Keratinocyte (primary cell): ENCODE data around the gene DOK6. TPM values are rescaled to one million over a fixed set of nuclear protein-coding genes. Genes with fewer than 3 reads are reported as not detected.

ENCODE experiments used
- DNase-seq: peaks from one replicate; pipeline ENCODE4 v3.0.0-alpha.2; 2011; ENCODE audit warnings: low read depth, missing footprints, low spot score
- FAIRE-seq: peaks from 2 replicates; lab custom pipeline; 2011; peaks lifted over from hg19 to GRCh38; lab: Jason Lieb, UNC
- H2AFZ ChIP-seq: 2 replicates; pipeline ENCODE4 v1.6.0; 2012; ENCODE audit warnings: low read length, control low read depth, inconsistent platforms; ENCODE audit not compliant: control insufficient read depth
- H3K27ac ChIP-seq: 2 replicates; pipeline ENCODE4 v1.5.1; 2011; ENCODE audit warnings: low read length; ENCODE audit not compliant: control insufficient read depth, insufficient read depth
- H3K27me3 ChIP-seq: 3 replicates; pipeline ENCODE4 v1.6.0; 2011; ENCODE audit warnings: low read length; ENCODE audit not compliant: control insufficient read depth, insufficient read depth; ENCODE audit errors: extremely low read depth
- H3K36me3 ChIP-seq, 2 experiments: 2 replicates in 1 of 2; 3 replicates in 1 of 2; pipeline ENCODE4 v1.5.1; 2011; ENCODE audit warnings: low read length in 2 of 2, mild to moderate bottlenecking in 1 of 2; ENCODE audit not compliant: control insufficient read depth in 2 of 2, insufficient read depth in 2 of 2; ENCODE audit errors: extremely low read depth in 1 of 2
- H3K4me1 ChIP-seq: 3 replicates; pipeline ENCODE4 v1.5.1; 2011; ENCODE audit warnings: low read length; ENCODE audit not compliant: control insufficient read depth, insufficient read depth; ENCODE audit errors: extremely low read depth
- H3K4me2 ChIP-seq: 3 replicates; pipeline ENCODE4 v1.6.0; 2011; ENCODE audit warnings: low read depth, low read length; ENCODE audit not compliant: control insufficient read depth, insufficient read depth; ENCODE audit errors: extremely low read depth
- H3K4me3 ChIP-seq, 3 experiments: fragments of 200-600 bp in 1 of 3; sonication (generic) in 1 of 3; 2 replicates in 2 of 3; 3 replicates in 1 of 3; pipeline ENCODE4 v1.5.1; 2011 to 2016; ENCODE audit warnings: low read length in 3 of 3, mild to moderate bottlenecking in 3 of 3, control low read depth in 2 of 3, inconsistent platforms in 1 of 3, low read depth in 1 of 3, mixed read lengths in 1 of 3, mixed run types in 1 of 3, moderate library complexity in 1 of 3; ENCODE audit not compliant: control insufficient read depth in 2 of 3, insufficient read depth in 2 of 3; ENCODE audit errors: extremely low read depth in 1 of 3
- H3K79me2 ChIP-seq: 2 replicates; pipeline ENCODE4 v1.6.0; 2012; ENCODE audit warnings: low read length; ENCODE audit not compliant: control insufficient read depth, insufficient read depth
- H3K9ac ChIP-seq: 3 replicates; pipeline ENCODE4 v1.6.0; 2011; ENCODE audit warnings: low read length; ENCODE audit not compliant: control insufficient read depth, insufficient read depth; ENCODE audit errors: extremely low read depth
- H3K9me1 ChIP-seq: 3 replicates; pipeline ENCODE4 v1.6.0; 2011; ENCODE audit warnings: low read length; ENCODE audit not compliant: control insufficient read depth, insufficient read depth; ENCODE audit errors: extremely low read depth
- H3K9me3 ChIP-seq: 2 replicates; pipeline ENCODE4 v1.5.1; 2012; ENCODE audit warnings: low read depth, low read length; ENCODE audit not compliant: control insufficient read depth
- H4K20me1 ChIP-seq: 3 replicates; pipeline ENCODE4 v1.6.0; 2011; ENCODE audit warnings: low read length; ENCODE audit not compliant: control insufficient read depth, insufficient read depth; ENCODE audit errors: extremely low read depth
- CTCF ChIP-seq, 3 experiments: IDR thresholded peaks in 1 of 3; conservative IDR thresholded peaks in 1 of 3; optimal IDR thresholded peaks in 1 of 3; 2 replicates in 2 of 3; 3 replicates in 1 of 3; pipeline versions ENCODE3 to v1.5.1; 2011; ENCODE audit warnings: low read length in 3 of 3, mild to moderate bottlenecking in 3 of 3, moderate library complexity in 2 of 3, control low read depth in 1 of 3, inconsistent platforms in 1 of 3; ENCODE audit not compliant: insufficient read depth in 2 of 3; ENCODE audit errors: extremely low read depth in 1 of 3
- EZH2 ChIP-seq: IDR thresholded peaks from one replicate; pipeline ENCODE4 v1.6.1; 2012; ENCODE audit warnings: inconsistent platforms, mild to moderate bottlenecking, low read length, moderate library complexity
- dilution Hi-C: fragments of 300-500 bp; cut with MboI; formaldehyde crosslinking; loops from one replicate; pipeline ENCODE4 v1.7.0; 2020; ENCODE audit warnings: low sequenced_read_pairs; ENCODE audit not compliant: extremely low pct_ligation_motif_present
- polyA plus RNA-seq, 5 experiments: library from polyadenylated mRNA; depleted of rRNA in 3 of 5; stranded (reverse) in 3 of 5; stranded (forward) in 1 of 5; unstranded in 1 of 5; fragments of >200 nt; gene quantifications; 1 replicate in 1 of 5; 2 replicates in 3 of 5; 3 replicates in 1 of 5; pipeline versions ENCODE4 v1.2.1 to v1.2.3, GENCODE V29; 2011 to 2012; ENCODE audit warnings: missing spikeins in 2 of 5, low read depth in 1 of 5, low replicate concordance in 1 of 5

DOK6 gene
- polyA plus RNA-seq, 1 donor (not counting 4 experiments of a cell fraction or from before 2014, with no cell fraction given), result not detected

GRCh38 chr18:69638056-69638455 is 237.4 kb downstream of the DOK6 start:
- dilution Hi-C loops, result no loop called here
- Histone ChIP-seq H3K4me3 (no peak overlapping the region), H3K27ac (no peak overlapping the region), H3K36me3 (no peaks in the 10 kb centered on the region), H3K9me3 (no peaks in the 10 kb centered on the region), H3K27me3 (no peaks in the 10 kb centered on the region), H3K9me1 (no peaks in the 10 kb centered on the region), H4K20me1 (no peaks in the 10 kb centered on the region), H3K79me2 (no peaks in the 10 kb centered on the region), H3K4me2 (no peak overlapping the region), H3K4me1 (no peaks in the 10 kb centered on the region), H3K9ac (no peak overlapping the region), H2AFZ (no peak overlapping the region)
- TF ChIP-seq CTCF (optimal IDR thresholded peaks at IDR 0.05 in 1 of 3, IDR thresholded peaks at IDR 0.05 in 1 of 3, conservative IDR thresholded peaks at IDR 0.05 in 1 of 3; ENCODE audit: extremely low read depth in 1 of 3, insufficient read depth in 2 of 3, low read length in 3 of 3) (no peak), EZH2 (no peak)
- FAIRE-seq (no peak), DNase-seq (no peak)

GRCh38 chr18:69647702-69648101 is 247.0 kb downstream of the DOK6 start:
- Histone ChIP-seq H3K9ac (no peak overlapping the region), H2AFZ (no peak overlapping the region), H3K27ac (no peak overlapping the region), H3K9me1 (no peaks in the 10 kb centered on the region), H4K20me1 (no peaks in the 10 kb centered on the region), H3K79me2 (no peaks in the 10 kb centered on the region), H3K9me3 (no peaks in the 10 kb centered on the region), H3K4me2 (no peak overlapping the region), H3K36me3 (no peaks in the 10 kb centered on the region), H3K4me1 (no peaks in the 10 kb centered on the region), H3K27me3 (no peaks in the 10 kb centered on the region), H3K4me3 (no peak overlapping the region)
- DNase-seq (no peak), FAIRE-seq (no peak)
- dilution Hi-C loops, result no loop called here
- TF ChIP-seq EZH2, result no peak
- no peak for TF ChIP-seq CTCF (optimal IDR thresholded peaks at IDR 0.05 in 1 of 3, IDR thresholded peaks at IDR 0.05 in 1 of 3, conservative IDR thresholded peaks at IDR 0.05 in 1 of 3; ENCODE audit: extremely low read depth in 1 of 3, insufficient read depth in 2 of 3, low read length in 3 of 3)
